ENCODE results near the gene COMP.

COMP gene

DNA sequence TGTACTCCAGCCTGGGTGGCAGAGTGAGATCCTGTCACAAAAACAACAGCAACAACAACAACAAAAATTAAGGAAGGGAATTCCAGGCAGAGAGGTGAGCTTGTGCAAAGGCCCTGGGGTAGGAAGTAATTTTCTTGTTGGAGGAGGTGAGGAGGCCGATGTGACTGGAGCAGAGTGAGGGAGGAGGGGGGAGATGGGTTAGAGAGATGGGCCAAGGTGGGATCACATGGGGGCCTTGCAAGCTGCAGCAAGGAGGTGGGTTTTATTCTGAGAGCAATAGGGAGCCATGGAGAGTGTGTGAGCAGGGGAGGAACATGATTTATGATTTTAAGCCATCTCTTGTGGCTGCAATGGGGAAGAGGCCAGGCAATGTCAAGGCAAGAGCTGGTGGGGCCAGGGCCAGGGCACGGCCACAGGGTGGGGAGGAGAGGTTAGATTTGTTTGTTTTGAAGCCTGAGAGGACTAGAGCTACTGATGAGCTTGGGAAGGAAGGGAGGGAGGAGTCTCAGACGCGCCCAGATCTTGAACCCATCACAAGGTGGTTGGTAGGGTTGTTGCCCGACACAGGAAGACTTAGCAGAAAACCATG is 12.5 kb upstream of the COMP start:
- DNase-seq: no peak

DNA sequence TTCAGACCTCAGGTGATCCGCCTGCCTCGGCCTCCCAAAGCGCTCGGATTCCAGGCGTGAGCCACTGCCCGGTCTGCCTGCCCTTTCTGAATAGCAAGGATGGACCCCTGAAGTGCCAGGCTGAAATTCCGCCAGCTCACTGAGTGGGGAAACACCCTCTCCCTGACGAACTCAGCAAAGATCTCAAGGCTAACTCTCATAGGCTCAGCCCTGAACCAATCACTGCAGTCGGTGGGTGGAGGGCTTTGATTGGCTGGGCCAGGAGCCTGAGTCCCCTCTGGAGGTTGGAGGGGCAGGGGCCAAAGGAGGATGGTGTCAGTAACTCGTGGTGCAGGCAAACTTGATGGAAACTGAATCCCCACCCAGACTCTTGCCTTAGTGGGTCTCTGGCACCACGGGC is 11.2 kb upstream of the COMP start:
- no peak for DNase-seq

DNA sequence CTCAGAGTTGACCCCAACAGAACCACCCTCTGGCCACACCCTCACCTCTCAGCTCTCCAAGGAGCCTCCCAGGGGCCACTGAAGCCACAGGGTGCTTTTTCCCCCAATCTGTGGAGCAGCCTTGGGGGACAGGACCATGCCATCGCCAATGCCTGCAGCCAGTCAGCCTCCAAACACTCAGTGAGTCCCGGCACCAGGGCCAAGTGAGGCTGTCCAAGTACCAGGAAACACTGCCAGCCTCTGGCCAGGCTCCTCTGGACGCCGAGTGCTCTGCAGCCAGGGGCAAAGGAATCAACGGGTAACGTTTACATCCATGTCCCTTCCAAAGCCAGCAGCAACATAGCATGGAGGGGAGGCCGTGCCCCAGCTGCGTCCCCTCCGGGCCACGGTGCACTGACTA is 9.5 kb upstream of the COMP start:
- DNase-seq: no peak

DNA sequence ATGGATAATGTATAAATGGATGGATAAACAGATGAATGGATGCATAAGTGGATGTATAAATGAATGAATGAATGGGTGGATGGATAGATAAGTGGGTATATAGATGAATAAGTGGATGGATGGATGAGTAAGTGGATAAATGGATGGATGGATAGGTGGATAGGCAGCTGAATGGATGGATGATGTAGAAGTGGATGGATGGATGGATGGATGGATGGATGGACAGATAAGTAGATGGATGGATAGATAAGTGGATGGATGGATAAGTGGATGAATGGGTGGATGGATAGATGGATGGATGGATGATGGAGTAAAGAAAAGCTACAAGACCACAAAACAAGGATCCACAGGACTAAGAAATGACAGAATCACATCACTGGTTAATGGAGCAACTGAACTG is 9.0 kb upstream of the COMP start:
- no peak for DNase-seq

DNA sequence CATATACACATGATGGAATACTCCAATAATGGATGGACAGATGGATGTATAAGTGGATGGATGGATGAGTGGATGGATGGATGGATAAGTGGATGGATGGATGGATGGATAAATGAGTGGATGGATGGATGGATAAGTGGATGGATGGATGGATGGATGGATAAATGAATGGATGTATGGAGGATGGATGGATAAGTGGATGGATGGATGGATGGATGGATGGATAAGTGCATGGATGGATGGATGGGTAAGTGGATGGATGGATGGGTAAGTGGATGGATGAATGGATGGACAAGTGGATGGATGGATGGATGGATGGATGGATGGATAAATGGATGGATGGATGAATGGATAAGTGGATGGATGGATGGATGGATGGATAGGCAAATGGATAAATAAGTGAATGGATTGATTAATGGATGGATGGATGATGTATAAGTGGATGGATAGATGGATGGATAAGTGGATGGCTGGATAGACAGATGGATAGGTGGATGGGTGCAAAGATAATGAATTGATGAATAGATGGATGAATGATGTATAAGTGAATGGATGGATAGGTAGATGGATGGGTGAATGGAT is 8.4 kb upstream of the COMP start:
- DNase-seq: no peak

DNA sequence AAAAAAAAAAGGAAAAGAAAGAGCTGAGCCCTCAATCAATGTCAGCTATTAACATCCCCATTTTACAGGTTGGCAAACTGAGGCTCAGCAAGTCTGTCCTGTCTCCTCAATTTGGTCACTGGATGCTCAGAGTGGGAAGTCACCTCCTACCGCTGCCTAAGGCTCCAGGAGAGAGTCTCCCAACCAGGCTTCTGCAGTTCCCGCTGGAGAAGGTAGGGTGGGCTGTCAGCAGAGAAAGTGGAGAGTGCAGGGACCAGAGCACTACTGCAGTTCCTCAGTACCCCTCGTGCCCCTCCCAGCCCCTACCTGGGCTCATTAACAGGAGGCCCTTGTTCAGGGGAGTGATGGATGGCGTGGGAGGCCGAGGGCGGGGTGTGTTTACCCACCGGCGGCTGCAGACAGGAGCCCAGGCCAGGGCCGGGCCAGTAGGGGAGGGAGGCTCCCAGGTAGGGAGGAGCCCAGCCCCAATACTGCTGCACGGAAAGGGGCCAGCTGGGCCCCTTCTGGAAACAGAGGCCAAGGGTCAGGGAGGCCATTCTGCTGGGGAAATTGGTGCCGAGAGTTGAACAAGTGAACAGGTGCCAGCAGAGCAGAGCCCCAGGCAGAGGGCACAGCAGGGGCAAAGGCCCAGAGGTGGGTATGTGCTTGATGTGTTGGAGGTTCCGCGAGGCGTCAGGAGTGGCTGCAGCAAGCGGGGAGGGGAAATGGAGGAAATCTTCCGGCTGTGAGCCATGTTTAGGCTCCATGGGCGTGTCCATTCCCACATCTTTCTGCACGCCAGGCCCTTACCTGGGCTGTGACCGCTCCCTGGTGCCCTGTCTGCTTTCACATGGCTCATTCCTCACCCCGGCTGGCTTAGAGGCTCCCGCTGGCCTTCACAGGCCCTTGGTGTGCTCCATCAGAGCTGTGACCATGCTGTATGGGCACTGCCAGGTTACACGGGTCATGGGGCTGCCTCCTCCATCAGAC is 7.6 kb upstream of the COMP start:
- DNase-seq: no peak

DNA sequence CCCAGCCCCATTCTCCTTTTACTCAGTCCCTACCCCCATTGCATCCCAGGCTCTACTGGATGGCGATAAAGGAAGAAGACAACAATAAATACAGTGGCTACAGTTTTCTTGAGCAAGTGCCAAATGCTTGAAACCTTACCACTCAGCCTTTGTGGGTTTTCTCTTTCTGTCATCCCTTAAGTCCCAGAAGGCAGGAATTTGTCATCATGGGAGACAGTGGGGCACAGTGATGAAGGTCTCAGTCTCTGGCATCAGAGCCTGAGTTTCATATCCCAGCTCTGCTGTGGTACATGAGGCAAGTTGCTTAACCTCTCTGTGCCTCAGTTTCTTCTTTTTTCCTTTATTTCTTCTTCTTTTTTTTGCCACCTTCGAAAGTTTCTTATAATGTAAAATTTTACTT is 5.1 kb upstream of the COMP start:
- no peak for DNase-seq

DNA sequence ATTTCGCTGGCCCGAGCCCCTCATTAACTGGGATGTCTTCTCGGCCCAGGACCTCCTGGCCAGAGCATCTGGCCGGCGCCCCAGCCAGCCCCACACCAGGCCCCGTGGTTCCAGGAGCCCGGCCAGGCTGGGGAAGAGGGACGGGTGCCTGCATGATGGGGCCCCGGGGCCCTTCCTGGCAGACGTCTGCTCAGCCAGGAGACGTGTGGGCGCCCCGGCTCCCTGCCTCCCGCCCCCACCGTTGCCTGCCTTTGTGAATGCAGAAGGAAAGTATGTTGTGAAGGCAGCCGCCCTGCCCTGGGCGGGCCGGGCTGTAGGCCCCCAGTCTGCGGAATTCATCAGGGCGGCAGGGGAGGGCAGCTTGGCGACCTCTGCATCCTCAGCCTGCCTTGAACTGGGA is 4.4 kb upstream of the COMP start:
- DNase-seq: no peak

DNA sequence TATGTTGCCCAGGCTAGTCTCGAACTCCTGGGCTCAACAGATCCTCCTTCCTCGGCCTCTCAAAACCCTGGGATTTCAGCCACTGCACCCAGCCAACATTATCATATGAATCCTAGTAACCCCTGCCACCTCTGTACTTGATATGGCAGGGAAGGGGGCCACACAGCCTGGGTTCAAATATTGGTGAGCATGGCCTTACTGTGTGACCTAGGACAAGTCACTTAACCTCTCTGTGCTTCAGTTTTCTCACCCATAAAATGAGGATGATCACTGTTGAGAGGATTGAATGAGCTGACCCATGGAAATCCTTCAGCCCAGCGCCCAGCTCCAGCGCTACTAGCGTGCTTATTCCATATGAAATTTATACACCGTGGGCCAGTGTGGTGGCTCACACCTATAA is 3.6 kb upstream of the COMP start:
- DNase-seq: no peak

DNA sequence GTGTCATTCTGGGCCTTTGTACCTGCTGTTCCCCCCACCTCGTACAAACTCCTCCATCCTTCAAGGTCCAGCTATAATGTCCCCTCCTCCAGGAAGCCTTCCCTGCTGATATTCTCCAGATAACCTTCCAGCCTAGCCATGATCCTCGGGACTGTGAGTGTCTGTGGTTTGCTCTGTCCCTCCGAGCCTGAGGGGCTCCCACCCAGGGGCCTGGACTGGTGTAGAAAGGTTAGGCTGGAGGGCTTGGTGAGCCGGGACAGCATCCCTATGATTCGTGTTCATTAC is 2.9 kb upstream of the COMP start:
- DNase-seq: no peak

DNA sequence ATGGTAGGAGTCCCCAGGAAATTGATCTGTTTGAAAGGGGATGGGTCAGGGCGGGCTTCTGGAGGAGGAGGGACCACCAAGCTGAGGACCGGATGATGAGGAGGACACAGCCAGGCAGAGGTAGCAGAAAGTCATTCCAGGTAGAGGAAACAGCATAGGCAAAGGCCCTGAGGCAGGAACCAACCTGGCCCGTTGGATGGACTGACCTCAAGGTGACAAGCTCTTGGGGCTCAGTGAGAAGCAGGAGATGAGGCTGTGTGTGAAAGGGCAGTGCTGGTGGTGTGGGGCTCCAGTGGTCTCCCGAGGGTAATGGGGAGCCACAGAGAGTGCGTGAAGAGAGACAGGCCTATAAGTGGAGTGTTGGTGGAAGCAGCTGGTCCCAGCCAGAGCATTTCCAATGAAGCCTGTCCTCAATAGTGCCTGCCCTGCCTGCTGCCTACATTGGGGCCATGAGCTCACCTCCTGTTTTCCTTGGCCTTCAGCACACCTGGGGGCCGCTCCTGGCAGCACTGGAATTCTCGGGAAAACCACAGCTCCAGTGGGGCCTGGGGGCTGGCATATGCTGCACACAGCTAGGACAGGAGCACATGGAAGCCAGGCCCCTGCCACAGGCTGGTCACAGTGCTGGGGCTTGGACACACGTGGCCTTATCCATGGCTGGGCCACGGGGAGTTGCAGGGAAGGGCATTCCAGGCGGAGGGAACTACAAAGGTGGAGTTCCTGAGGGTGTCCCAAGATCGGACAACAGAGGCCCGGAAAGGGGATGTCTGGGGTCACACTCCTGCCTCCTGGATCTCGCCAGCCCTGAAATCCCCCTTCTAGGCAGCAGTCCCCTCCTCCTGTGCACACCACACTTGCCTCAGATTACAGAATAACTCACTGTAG is 2.3 kb upstream of the COMP start:
- DNase-seq: no peak

DNA sequence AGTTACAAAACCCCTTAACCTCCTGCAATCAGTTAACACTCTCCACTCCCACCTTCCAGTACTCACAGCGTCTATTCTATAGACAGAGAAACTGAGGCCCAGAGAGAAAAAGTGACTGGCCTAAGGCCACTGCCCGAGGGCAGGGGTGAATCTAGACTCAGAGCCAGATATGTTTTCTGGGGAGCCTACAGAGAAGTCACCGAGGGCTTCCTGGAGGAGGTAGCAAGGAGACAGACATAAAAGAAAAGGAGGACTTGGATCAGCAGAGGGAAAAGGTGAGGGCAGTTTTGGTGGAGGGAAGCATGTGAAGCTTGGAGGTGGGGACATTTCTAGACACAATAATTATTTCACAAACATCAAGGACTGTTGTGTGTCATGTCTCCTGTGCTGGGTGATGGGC is 1.6 kb upstream of the COMP start:
- DNase-seq: no peak

DNA sequence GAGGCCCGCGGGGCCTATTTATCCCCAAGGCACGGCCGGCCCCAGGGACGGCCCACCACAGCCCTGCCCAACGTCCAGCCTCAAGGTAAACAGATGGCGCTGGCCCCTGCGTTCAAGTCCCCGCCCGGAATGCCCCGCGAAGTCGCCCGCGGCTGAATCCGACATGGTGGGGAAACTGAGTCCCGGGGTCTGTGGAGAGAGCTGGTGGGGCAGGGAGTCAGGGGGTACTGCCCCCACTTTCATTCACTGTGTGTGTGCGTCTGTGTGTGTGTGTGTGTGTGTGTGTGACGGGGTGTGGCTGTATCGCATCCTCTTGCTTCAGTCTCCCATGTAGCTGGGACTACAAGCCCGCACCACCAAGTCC is 192 bp upstream of the COMP start:
- DNase-seq: no peak

DNA sequence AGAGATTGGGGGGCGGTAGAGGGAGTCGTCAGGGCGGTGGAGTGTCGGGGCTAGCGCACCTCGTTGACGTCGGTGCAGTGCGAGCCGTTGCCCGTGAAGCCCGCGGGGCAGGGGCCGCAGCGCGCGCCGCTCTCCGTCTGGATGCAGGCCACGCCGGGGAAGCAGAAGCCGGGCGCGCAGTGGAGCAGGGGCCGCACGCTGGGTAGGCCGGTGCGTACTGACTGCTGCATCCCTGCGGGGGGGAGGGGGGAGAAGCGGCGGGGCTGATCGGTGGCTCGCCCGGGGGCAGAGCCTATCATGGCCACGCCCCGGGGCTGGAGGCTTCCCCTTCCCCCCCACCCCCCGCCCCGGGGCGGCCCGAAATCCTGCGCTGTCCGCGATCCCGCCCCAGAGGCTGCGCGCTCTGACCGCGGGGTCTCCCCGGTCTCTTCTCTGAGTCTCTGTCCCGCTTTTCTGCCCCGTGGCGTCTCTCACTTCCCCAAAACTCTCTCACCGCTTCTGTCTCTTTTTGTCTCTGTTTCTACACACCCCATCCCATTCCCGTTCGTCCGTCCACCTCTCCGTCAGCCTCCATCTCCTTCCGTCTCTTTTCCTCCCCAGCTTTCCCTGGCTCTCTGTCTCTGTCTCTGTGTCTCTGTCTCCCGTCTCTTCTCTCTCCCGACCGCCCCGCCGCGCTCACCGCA is 1.1 kb downstream of the COMP start:
- DNase-seq: peak; percentile 12

DNA sequence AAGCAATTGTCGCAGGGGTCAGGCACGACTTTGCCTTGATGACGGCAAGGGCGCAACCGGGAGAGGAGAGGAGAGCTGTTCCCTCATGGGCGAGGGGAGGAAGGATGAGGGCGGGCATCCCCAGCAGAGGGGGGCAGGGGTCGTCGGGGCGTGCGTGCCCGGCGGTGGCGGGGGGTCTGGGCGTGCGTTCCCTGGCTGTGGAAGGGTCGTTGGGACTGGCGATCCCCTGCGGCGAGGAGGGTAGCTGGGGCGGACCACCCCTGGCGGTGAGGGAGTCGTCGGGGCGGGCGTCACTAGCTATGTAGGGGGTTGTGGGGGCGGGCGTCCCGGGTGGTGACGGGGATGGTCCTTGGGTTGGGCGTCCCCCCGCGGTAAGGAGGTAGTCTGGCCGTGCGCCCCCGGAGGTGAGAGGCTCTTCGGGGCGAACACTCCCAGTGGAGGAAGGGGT is 1.7 kb downstream of the COMP start:
- no peak for DNase-seq

DNA sequence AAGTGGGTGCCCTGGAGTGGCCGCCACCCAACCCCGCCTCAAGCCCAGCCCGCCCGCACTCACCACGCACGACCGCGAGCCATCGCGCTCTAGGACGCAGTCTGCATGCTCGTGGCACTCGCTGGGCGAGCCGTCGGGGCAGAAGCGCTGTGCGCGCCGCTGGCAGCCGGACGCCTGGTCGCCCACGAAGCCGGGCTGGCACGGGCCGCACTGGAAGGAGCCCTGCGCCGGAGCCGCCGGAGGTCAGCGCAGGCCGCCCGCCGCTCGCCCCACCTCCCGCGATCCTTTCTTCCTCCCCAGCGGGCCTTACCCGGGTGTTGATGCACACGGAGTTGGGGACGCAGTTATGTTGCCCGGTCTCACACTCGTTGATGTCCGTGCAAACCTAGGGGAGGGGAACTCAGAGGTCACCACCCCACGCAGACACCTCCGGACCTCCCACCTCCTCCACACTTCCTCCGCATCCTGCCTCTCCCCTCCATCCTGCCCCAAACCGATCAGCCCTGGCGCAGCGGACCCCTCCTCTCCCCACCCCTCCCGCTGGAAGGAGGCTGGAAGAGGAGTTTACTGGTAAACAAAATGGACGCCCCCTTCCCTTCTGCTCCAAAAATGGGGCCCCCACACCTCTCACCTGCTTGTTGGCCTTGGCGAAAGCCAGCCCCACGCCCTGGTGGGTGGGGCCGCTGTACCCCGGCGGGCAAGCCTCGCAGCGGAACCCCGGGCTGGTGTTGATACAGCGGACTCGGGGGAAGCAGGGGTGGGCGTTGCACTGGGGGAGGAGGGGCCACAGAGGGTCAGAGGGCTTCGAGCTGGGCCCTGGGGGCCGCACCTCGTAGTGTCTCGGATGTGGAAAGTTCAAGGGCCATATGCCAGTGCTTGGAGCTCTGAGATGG is 2.3 kb downstream of the COMP start:
- no peak for DNase-seq

DNA sequence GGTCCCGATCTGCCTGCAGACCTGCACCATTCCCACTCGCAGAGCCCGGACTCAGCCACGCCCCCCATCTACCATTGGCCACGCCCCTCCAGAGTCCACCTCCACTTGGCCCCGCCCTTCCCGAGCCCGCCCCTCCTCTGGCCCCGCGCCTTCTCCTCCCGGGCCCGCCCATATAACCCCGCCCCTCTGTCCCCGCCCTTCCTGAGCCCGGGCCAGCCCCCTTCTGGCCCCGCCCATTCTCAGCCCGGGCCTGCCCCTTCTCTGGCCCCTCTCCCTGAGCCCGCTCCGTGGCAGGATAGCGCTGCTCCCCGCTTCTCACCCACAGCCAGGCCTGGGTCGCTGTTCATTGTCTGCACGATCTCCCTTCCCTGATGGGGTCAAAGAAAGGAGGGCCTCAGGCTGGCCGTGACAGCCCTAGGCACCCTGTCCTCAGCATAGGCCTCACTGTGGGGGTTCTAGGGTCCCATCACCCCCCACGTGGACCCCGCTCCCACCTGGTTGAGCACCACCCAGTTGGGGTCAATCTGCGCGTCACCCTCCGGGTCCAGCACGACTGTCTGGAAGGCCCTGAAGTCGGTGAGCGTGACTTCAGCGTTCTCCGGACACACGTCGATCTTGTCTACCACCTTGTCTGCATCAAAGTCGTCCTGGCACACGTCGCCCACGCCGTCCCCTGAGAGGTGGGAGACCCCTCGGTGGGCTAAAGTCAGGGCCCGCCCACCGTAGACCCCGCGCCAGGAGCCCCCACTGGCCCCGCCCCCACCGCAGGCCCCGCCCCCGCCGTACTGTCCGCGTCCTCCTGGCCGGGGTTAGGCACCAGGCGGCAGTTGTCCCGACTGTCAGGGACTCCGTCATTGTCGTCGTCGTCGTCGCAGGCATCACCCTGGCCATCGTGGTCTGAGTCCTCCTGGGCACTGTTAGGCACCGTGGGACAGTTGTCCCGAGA is 5.7 kb downstream of the COMP start:
- DNase-seq: peak; percentile 67

DNA sequence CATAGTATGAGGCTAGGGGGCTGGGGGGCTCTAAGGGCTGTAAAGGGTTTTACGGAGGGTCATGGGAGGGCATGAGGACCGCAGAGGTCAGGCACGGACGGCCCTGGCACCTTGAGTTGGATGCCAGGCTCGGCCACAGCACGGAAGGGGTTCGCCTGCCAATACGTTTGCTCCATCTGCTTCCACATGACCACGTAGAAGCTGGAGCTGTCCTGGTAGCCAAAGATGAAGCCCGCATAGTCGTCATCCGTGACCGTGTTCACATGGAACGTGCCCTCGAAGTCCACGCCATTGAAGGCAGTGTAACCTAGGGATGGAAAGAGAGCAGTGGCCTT is 6.4 kb downstream of the COMP start:
- no peak for DNase-seq

DNA sequence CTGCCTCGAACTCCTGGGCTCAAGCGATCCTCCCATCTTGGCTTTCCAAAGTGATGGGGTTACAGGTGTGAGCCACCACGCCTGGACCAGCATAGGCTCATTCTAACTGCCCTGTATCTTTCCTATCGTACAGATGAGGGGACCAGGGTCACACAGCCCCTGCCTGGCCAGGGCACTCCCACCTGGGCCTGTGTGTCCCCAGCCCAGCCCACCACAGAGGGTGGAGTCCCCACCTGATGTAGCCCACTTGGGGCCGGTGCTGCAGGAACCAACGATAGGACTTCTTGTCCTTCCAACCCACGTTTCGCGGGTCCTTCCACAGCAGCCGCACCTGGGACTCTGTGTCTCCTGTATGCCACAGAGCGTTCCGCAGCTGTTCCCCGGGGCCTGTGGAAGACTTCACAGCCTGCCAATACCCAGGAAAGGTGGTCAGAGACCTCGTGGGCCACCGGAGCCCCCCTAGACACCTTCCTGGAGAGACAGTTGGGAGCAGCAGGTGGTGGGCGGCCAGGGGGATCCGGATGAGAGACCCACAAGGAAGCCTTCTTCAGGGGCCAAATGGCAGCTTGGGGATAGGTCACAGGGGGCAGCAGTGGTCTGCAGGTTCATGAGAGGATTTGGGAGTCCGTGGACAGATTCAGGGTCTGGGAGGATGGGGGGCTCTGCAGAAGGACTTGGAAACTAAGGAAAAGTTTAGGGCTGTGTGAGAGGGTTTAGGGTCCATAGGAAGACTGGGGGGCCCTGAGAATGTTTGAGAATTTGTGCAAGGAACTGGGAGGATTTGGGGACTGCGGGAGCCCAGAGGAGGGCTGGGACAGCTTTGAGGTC is 6.9 kb downstream of the COMP start:
- DNase-seq: no peak

Data from stimulated activated CD4-positive, alpha-beta T cell treated with anti-CD3 and anti-CD28 coated beads, Interleukin-4, amount 100 ng/mL, for 24 hours (primary cell).